NK-92 (cell line): ENCODE measurements around the gene BSN.

Source experiments
- DNase-seq: peaks from one replicate; lab custom pipeline; 2025; ENCODE audit not compliant: unreplicated experiment; lab: John Stamatoyannopoulos, UW

BSN gene

DNA sequence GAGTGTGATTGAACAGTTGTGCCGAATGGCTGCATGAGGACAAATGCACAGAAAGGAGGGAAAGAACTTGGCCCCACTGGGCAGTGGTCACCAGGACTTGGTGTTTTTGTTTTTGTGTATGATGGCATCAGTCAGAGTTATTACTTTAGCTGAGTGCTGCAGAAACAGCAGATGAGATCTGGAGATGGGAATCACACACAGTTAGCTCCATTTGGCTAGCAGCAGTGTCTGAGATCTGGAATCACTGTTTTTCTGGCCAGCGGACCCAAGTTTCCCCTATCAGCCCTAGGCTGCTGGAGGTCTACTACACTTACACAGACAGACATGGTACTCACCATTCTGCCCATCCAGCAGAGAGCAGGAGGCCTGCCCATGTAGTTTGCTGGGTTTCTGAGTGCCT, 74.0 kb downstream of the BSN start:
- DNase-seq: no peak

DNA sequence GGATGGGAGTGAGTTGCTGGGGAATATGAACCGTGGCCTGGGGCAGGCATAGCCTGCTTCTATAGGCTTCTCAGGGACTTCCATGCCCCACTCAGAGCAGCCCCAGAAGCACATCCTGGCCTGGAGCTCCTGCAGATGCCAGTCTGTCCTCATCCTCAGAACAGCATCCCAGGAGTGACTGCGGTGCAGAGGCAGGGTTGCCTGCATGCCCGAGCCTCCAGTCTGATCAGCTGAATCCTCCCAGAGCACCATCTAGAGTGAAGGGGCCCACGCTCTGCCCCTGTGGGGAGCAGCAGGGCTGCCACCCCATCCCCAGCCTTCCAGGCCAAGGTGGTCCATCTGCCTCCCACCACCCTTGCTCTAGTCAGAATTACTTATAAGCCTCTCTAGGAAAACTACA, 75.2 kb downstream of the BSN start:
- no peak for DNase-seq

DNA sequence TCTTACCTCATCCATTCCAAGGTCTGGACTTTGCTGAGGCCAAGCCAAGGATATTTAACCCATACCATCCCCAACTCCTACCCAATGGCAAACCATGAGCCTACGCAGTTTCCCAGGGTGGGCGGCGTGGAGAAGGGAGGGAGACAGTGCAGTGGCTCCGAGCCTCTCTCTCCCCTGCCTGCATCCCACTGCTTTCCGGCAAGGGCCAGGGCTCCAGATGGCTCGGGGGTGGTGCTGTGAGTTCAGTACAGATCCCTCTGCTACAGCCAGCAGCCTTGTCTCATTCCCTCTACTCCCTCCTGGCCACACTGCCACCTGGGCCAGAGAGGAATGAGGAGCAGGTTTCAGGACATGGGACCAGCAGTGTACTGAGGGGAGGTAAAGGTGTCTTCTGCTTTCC, 75.6 kb downstream of the BSN start:
- no peak for DNase-seq

DNA sequence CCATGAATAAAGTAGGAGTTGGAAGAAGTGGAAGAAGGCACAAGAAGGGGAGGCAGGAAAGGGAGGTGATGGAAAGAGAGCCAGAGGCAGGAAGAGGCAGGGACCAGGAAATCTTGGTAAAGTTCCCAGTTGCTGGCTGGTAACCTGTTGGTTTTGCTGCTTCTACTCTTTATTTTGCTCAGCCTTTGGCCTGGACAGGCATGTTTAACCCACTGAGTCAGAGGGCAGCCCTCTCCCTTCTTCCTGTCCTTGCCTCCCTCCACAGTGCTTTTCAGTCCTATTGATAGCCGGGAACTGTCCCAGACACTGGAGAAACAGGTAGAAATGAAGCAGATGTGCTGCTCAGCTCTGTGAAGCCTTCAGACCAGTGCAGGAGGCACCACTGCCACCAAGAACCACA, 76.5 kb downstream of the BSN start:
- DNase-seq: no peak

DNA sequence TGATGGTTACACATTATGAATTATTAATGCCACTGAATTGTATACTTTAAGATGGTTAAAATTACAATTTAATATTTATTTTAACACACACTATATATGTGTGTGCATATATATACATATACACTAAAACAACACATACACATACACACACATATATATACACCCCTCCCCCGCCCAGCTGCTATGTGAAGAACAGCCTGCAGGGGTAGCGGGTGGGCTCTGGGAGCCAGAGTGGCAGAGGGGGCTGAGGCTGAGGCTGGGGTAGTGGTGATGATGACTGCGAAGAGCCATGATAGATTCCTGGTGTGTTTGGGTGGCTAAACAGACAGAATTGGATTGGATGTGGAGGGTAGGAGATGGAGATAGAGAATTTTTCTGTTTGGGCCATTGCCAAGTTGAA, 80.5 kb downstream of the BSN start:
- DNase-seq: no peak

DNA sequence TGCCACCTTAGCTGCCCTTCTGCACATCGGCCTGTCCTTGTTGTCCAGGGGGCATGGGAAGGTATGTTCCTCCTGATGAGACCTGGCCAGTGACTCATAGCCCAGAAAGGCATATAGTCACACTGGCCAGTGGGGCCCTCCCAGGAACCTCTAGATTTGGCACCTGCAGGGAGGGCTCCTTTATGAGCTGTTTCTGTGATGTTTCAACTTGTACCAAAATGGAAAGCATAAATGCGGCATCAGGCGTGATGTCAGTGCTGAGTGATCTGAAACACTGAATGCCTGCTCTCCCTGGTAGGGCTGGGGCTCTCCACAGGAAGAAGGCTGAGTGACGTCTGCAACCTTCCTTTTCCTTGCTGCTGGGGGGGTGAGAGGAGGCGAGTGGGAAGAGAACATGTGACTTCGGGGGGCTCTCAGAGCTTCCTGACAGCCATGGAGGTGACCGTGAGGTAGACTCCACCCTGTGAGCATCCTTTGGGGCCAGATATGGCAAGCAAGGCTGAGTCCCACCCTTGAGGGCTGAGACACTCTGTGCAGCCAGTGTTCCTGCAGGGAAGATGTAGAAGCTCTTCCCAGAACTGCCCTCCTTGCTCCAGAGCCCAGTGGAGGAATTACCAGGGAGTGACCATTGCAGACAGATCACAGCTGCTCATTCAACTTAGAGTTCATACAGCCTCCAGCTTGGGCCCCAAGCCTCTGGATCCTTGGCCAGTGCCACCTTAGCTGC, 82.8 kb downstream of the BSN start:
- DNase-seq: no peak

DNA sequence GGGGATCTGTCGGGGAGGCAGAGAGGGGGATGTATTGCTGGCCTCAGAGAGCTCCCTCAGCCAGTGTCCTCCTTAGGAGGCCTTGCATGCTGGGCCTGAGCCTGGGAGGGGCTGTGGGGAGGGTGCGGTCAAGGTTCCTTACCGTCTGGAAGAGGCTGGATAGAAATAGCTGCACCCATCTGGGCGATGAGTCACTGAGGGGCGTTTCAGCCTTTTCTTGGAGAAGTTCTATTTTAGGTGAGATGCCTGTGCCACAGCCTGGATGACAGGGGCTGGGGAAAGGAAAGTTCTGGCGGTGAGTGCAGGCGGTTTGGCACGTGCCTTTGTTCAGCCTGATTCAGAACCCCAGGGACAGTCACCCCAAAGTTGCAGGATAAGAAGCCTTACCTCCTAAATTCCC, 84.2 kb downstream of the BSN start:
- DNase-seq: no peak

DNA sequence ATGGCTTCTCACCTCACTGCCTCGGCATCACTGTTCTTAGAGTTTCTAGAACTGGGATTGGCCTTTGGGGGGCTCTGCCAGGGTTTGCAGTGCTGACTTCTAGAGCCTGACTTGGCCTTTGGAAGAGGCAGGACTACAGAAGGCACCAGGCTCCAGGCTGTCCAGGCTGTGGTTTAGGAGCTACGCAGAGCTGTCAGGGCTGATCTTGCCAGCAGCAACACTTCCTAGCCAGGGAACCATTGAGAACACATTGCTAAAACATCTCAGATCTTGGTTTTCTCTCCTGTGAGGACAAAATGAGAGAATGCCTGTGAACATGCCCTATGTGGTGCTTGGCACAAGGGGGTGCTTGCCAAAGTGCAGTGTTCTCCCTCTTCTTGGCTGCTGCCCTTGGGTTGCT, 85.3 kb downstream of the BSN start:
- no peak for DNase-seq

DNA sequence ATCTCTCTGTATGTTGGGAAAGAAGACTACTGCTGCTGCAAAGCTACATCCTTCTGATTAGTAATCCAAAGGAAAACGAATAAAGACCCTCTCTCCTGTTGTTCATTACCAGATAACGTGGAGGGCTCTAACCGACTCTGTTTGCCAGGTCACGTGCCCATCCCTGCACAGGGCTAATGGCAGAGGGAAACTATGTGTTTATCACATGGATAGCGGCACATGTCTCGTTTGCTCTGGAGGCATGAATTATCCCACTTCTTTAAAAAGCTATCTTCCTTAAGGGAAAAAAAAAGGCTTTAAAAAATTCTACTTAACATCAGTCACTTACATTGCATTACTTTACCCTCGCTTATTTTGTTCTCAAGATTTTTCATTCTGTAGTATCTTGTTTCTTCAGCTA, 87.0 kb downstream of the BSN start:
- no peak for DNase-seq

DNA sequence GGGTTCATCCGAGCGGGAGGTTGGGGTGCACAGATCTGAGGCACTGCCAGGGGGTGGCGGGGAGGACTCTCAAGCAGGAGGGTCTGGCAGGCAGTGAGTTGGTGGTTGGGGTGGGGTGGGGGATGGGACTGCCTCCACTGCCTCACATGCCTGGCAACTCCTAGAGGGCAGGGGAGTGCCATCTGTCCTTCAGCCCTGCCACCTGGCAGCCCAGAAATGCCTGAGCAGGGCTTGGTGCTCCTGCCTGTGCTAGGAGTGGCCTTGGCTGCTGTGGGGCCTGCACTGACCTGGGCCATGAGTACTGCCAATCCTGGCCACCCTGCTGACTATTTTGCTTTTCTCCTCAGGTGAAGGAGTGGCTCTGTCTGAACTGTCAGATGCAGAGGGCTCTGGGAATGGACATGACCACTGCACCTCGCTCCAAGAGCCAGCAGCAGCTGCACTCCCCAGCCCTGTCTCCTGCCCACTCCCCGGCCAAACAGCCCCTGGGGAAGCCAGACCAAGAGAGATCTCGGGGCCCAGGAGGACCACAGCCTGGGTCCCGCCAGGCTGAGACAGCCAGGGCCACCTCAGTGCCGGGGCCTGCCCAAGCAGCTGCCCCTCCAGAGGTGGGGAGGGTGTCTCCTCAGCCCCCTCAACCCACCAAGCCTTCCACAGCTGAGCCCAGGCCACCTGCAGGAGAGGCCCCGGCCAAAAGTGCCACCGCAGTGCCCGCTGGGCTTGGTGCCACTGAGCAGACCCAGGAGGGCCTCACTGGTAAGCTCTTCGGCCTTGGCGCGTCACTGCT, 87.8 kb downstream of the BSN start:
- DNase-seq: no peak

DNA sequence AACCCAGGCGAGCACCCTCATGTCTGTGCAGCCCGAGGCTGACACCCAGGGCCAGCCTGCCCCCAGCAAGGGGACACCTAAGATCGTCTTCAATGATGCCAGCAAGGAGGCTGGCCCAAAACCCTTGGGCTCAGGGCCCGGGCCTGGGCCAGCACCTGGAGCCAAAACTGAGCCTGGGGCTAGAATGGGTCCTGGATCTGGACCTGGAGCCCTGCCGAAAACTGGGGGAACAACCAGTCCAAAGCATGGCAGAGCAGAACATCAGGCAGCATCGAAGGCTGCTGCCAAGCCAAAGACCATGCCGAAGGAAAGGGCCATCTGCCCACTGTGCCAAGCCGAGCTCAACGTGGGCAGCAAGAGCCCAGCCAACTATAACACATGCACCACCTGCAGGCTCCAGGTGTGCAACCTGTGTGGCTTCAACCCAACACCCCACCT, 88.5 kb downstream of the BSN start:
- no peak for DNase-seq

DNA sequence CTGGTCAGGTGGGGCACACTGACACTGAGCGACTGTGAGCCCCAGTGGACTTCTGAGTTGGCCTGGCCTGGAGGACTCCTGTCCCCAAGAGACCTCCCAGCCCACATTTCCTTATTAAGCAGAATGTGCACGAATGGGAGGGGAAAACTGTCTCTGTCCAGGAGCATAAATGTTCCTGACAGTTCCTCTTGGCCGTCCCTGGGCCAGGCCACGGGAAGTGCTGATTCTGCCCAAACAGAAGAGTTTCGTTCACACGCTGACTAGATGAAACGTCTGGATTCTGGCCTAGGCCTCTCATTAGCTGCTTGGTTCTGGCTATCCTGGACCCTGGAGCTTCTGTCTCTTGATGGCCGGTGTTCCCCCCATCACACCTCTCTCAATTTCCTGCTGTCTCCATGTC, 90.4 kb downstream of the BSN start:
- no peak for DNase-seq

DNA sequence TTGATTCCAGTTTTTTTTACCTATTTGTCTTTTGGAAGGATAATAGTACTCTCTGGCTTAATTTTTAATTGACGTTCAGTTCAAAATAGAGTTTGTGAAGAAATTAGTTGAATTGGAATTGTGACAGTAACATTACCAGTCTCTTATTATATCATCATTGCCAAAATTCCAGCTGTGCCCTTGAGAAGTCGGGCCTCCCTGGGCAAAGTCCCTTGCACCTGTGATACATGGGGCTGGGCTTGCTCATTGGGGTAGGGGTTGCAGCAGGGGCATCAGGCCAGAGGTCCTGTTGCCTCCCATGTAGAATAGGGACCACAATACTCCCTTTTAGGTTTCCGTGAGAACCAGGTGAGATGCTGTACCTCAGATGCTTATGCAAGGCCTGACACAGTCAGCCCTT, 92.0 kb downstream of the BSN start:
- DNase-seq: no peak

DNA sequence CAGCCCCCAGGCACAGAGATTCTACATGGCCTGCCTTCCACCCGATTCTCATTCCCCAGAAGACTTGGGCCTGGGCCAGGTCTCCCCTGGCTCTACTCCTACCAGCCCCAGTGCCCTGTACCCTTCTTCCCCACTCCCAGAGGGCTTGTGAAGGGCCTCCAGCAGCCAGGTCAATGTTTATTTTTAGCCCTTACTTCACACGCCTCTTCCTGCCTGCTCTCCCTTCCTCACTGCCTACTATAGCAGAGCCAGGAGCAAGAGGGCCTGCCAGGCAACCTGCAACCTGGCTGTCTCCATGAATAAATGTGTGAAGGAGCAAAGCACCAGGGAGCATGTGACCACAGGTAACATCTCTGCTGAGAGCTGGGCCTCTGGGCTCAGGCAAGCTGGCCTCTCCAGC, 93.5 kb downstream of the BSN start:
- DNase-seq: no peak

DNA sequence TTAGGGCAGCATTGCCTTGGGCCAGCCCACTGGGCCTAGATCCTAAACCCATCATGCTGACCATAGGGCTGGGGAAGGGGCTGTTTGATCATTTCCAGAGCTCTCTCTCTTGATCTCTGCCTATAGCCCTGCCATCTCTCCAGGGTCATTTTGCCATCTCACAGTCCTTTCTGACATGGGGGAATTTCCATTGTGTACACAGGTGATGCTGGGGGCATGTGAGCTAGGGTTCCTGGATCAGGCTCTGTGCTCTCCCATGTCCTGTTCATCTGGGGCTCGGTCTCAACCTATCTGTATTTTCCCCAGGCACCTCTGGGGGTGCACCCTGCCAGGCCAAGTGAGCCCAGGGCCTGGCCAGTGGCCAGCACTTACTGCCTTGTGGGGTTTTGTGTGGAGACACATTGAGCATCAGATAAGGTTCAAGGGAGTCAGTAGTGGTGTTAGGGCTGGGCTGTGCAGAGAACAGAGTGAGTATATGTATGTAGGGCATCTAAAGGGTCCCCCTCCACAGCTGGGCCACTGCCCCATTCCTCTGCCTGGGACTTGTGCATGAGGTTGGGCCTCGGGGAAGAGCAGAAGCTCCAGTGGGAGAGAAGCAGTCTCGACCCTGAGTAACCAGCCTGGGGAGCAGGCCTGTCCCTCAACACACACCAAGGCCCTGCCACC, 94.2 kb downstream of the BSN start:
- no peak for DNase-seq

DNA sequence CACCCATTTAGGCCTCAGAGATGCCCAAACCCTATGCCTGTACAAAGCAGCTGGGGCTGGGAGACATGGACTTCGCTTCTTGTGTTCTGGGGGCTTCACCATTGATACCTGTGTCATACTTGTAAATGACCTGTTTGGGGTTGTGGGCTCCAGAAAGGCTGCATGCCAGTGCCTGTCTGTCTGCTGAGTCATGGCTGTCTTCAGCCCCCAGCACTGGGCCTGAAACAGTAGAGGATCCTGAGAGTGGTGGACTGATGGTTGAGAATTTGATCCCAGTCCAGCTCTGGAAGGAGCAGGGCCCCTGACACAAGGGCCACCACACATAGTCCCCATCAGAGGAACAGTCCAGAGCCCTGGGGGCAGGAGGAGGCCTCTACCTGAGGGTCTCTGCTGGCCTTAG, 95.3 kb downstream of the BSN start:
- no peak for DNase-seq

DNA sequence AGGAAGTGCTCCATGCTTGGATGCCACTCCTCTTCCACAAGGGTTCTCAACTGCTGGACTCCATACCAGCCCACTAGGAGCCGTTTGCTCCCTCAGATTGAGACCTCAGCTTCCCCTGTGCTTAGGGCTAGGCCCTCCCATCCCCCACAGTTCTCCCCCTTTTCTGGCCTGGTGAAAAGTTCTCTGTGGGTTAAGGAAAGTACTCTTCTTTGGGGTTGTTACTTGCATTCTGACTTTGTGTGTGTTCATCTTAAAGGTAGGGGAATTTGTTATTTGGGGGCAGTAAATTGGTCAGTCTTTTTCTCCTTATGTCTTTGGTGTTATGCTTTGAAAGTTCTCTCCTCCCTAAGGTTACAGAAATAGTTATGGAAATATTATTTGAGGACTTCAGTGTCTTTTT, 95.9 kb downstream of the BSN start:
- no peak for DNase-seq

DNA sequence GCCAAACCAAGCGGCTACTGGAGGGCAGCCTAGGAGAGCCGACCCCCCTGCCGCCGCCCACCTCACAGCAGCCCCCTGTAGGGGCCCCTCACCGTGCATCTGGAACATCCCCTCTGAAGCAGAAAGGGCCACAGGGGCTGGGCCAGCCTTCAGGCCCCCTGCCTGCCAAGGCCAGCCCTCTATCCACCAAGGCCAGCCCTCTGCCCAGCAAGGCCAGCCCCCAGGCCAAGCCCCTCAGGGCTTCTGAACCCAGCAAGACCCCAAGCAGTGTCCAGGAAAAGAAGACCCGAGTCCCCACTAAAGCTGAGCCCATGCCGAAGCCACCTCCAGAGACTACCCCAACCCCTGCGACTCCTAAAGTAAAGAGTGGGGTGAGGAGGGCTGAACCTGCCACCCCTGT, 96.4 kb downstream of the BSN start:
- no peak for DNase-seq

DNA sequence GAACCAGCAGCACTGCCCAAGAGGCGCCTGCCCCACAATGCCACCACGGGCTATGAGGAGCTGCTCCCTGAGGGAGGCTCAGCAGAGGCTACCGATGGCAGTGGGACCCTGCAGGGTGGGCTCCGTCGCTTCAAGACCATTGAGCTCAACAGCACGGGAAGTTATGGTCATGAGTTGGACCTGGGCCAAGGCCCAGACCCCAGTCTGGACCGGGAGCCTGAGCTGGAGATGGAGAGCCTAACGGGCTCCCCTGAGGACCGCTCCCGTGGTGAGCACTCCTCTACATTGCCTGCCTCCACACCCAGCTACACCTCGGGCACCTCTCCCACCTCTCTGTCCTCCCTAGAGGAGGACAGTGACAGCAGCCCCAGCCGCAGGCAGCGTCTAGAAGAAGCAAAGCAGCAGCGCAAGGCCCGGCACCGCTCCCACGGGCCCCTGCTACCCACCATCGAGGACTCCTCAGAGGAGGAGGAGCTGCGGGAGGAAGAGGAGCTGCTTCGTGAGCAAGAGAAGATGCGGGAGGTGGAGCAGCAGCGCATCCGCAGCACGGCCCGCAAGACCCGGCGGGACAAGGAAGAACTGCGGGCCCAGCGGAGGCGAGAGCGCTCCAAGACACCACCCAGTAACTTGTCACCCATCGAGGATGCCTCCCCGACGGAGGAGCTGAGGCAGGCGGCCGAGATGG, 98.1 kb downstream of the BSN start:
- DNase-seq: no peak

DNA sequence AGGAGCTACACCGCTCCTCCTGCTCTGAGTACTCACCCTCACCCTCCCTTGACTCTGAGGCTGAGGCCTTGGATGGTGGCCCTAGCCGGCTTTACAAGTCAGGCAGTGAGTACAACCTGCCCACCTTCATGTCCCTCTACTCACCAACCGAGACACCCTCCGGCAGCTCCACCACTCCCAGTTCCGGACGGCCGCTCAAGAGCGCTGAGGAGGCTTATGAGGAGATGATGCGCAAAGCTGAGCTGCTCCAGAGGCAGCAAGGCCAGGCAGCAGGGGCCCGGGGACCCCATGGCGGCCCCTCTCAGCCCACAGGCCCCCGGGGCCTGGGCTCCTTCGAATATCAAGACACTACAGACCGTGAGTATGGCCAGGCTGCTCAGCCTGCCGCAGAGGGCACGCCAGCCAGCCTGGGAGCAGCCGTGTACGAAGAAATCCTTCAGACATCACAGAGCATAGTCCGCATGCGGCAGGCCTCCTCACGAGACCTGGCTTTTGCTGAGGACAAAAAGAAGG, 98.7 kb downstream of the BSN start:
- no peak for DNase-seq

DNA sequence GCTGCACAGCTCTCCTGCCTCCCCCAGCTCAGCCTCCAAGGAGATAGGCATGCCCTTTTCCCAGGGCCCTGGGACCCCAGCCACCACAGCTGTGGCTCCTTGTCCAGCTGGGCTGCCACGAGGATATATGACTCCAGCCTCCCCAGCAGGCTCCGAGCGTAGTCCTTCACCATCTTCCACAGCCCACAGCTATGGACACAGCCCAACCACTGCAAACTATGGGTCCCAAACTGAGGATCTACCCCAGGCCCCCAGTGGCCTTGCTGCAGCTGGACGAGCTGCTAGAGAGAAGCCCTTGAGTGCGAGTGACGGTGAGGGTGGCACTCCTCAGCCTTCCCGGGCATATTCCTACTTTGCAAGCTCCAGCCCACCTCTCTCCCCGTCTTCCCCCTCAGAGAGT, 99.3 kb downstream of the BSN start:
- DNase-seq: no peak
